A549 (cell line): ENCODE data around the gene SND1. TPM values are rescaled to one million over a fixed set of nuclear protein-coding genes. Genes with fewer than 3 reads are reported as not detected.

ENCODE experiments used
- ATAC-seq, 2 experiments: fragments of 200-7000 bp in 1 of 2; fragments of >200 bp in 1 of 2; cut with Nextera tagmentation in 1 of 2; cut with Tn5 transposase in 1 of 2; 3 replicates each; pipeline versions ENCODE4 v1.8.0 to v1.9.1; 2018 to 2020; ENCODE audit warnings: mild to moderate bottlenecking in 1 of 2, moderate library complexity in 1 of 2
- CTCF ChIA-PET: fragments of 300-600 bp; sonication (Branson Sonifier 250); formaldehyde crosslinking; extraction: SDS; loops from one replicate; lab custom pipeline; 2021; ENCODE audit warnings: antibody characterized with exemption, inconsistent platforms; lab: Yijun Ruan, JAX
- POLR2A ChIA-PET: fragments of 350-600 bp; formaldehyde crosslinking; extraction: SDS; loops from one replicate; lab custom pipeline; 2021; ENCODE audit warnings: antibody characterized with exemption, inconsistent platforms; lab: Yijun Ruan, JAX
- DNase-seq, 2 experiments: peaks; one replicate each; pipeline versions ENCODE4 v3.0.0 to v3.0.0-alpha.2; 2011 to 2016; ENCODE audit warnings: low read depth in 1 of 2, low spot score in 1 of 2
- FAIRE-seq: peaks from 2 replicates; lab custom pipeline; 2011; peaks lifted over from hg19 to GRCh38; lab: Jason Lieb, UNC
- H3K27ac ChIP-seq, 2 experiments: fragments of >200 bp; sonication (Bioruptor Twin); formaldehyde crosslinking; 3 replicates each; pipeline ENCODE4 v1.5.1; 2016 to 2017
- H3K4me1 ChIP-seq: fragments of >200 bp; sonication (Bioruptor Twin); formaldehyde crosslinking; 3 replicates; pipeline ENCODE4 v1.6.1; 2016
- H3K4me2 ChIP-seq: fragments of >200 bp; sonication (Bioruptor Twin); formaldehyde crosslinking; 3 replicates; pipeline ENCODE4 v1.6.1; 2016
- H3K4me3 ChIP-seq: fragments of >200 bp; sonication (Bioruptor Twin); formaldehyde crosslinking; 3 replicates; pipeline ENCODE4 v1.5.1; 2016
- H3K9me3 ChIP-seq: fragments of >200 bp; sonication (Bioruptor Twin); formaldehyde crosslinking; 3 replicates; pipeline ENCODE4 v1.6.1; 2016
- CHD2 ChIP-seq: fragments of 150-350 bp; IDR thresholded peaks from 2 replicates; pipeline ENCODE4 v1.6.1; 2014; ENCODE audit warnings: low read length; ENCODE audit not compliant: partially characterized antibody
- CHD4 ChIP-seq: fragments of 200-600 bp; sonication (generic); IDR thresholded peaks from 2 replicates; pipeline ENCODE4 v1.6.1; 2016; ENCODE audit warnings: antibody characterized with exemption, mild to moderate bottlenecking, borderline replicate concordance
- CTCF ChIP-seq: fragments of >200 bp; sonication (Bioruptor Twin); formaldehyde crosslinking; IDR thresholded peaks from 3 replicates; pipeline ENCODE4 v1.5.1; 2016
- E2F6 ChIP-seq: IDR thresholded peaks from 2 replicates; pipeline ENCODE4 v1.6.1; 2012; ENCODE audit warnings: low read depth, borderline replicate concordance
- EHF ChIP-seq: fragments of 250-450 bp; sonication (Bioruptor Pico); IDR thresholded peaks from 2 replicates; pipeline ENCODE4 v1.5.0; 2020; ENCODE audit warnings: mild to moderate bottlenecking
- ELK1 ChIP-seq: fragments of 150-350 bp; IDR thresholded peaks from 2 replicates; pipeline ENCODE4 v1.6.1; 2014; ENCODE audit warnings: low read depth, mild to moderate bottlenecking, low read length
- EP300 ChIP-seq, 2 experiments: fragments of >200 bp; sonication (Bioruptor Twin); formaldehyde crosslinking; IDR thresholded peaks; 2 replicates in 1 of 2; 3 replicates in 1 of 2; pipeline ENCODE4 v1.6.1; 2016 to 2017
- HDAC2 ChIP-seq: fragments of 200-600 bp; sonication (generic); IDR thresholded peaks from 2 replicates; pipeline ENCODE4 v1.6.1; 2016
- HMGXB4 ChIP-seq: fragments of 250-450 bp; sonication (Bioruptor Pico); IDR thresholded peaks from 2 replicates; pipeline ENCODE4 v1.5.0; 2021; ENCODE audit warnings: mild to moderate bottlenecking, moderate library complexity, borderline replicate concordance
- HOXB13 ChIP-seq: fragments of 250-450 bp; sonication (Bioruptor Pico); IDR thresholded peaks from 2 replicates; pipeline ENCODE4 v1.5.0; 2020; ENCODE audit warnings: low read depth, mild to moderate bottlenecking, moderate library complexity
- JUNB ChIP-seq: fragments of >200 bp; sonication (Bioruptor Twin); formaldehyde crosslinking; IDR thresholded peaks from 2 replicates; pipeline ENCODE4 v1.6.1; 2016
- KDM1A ChIP-seq: fragments of 200-600 bp; sonication (generic); IDR thresholded peaks from 2 replicates; pipeline ENCODE4 v1.6.1; 2016; ENCODE audit warnings: low read depth, mild to moderate bottlenecking
- KDM5A ChIP-seq: fragments of 200-600 bp; sonication (generic); IDR thresholded peaks from 2 replicates; pipeline ENCODE4 v1.6.1; 2016; ENCODE audit warnings: antibody characterized with exemption, mild to moderate bottlenecking
- MAZ ChIP-seq: fragments of 150-350 bp; IDR thresholded peaks from 2 replicates; pipeline ENCODE4 v1.6.1; 2014; ENCODE audit warnings: antibody characterized with exemption, low read depth, low read length, borderline replicate concordance
- NPAS2 ChIP-seq: fragments of 250-450 bp; sonication (Bioruptor Pico); IDR thresholded peaks from 2 replicates; pipeline ENCODE4 v1.8.0; 2022; ENCODE audit warnings: mild to moderate bottlenecking, moderate library complexity, borderline replicate concordance
- PBX3 ChIP-seq: IDR thresholded peaks from 2 replicates; pipeline ENCODE4 v1.6.1; 2012
- PHF8 ChIP-seq: fragments of 200-600 bp; sonication (generic); IDR thresholded peaks from 2 replicates; pipeline ENCODE4 v1.6.1; 2016; ENCODE audit warnings: low read depth, mild to moderate bottlenecking, antibody characterized with exemption, moderate library complexity, borderline replicate concordance
- POLR2A ChIP-seq: IDR thresholded peaks from 2 replicates; pipeline ENCODE4 v1.6.1; 2012; ENCODE audit warnings: mild to moderate bottlenecking, low read length
- RAD21 ChIP-seq, 2 experiments: fragments of >200 bp in 1 of 2; sonication (Bioruptor Twin) in 1 of 2; formaldehyde crosslinking in 1 of 2; IDR thresholded peaks in 1 of 2; conservative IDR thresholded peaks in 1 of 2; 2 replicates in 1 of 2; 3 replicates in 1 of 2; pipeline ENCODE4 v1.6.1; 2012 to 2018; ENCODE audit warnings: inconsistent platforms in 1 of 2
- RARB ChIP-seq: fragments of 250-450 bp; sonication (Bioruptor Pico); IDR thresholded peaks from 2 replicates; pipeline ENCODE4 v1.8.0; 2021; ENCODE audit warnings: mild to moderate bottlenecking, moderate library complexity
- SREBF2 ChIP-seq: fragments of 450-650 bp; IDR thresholded peaks from 2 replicates; pipeline ENCODE4 v1.6.1; 2014; ENCODE audit warnings: mild to moderate bottlenecking, moderate library complexity
- TFCP2L1 ChIP-seq: fragments of 250-450 bp; sonication (Bioruptor Pico); IDR thresholded peaks from 2 replicates; pipeline ENCODE4 v1.5.0; 2021; ENCODE audit warnings: mild to moderate bottlenecking
- ZNF302 ChIP-seq: fragments of 250-450 bp; sonication (Bioruptor Pico); IDR thresholded peaks from 2 replicates; pipeline ENCODE4 v1.9.0; 2021; ENCODE audit warnings: inconsistent platforms, mild to moderate bottlenecking, moderate library complexity
- ZSCAN20 ChIP-seq: fragments of 250-450 bp; sonication (Bioruptor Pico); IDR thresholded peaks from 2 replicates; pipeline ENCODE4 v1.8.0; 2022; ENCODE audit warnings: mild to moderate bottlenecking, moderate library complexity
- WGBS: methylation state at CpG from one replicate; pipeline ENCODE4 v1.1.6; 2017; ENCODE audit errors: missing lambda C conversion rate; 5-methylcytosine and 5-hydroxymethylcytosine counted together
- polyA plus RNA-seq, 4 experiments: library from polyadenylated mRNA; depleted of rRNA in 3 of 4; stranded (reverse); fragments of >200 nt; fragmentation: RNase III in 1 of 4; extraction: RNeasy Plus Mini Kit Qiagen cat#74134 plus additional on column Dnase treatment in 1 of 4; gene quantifications; 2 replicates in 3 of 4; 3 replicates in 1 of 4; pipeline ENCODE4 v1.2.3, GENCODE V29; 2011 to 2017

SND1 gene
- polyA plus RNA-seq, 2 of the 4 experiments (the other 2 are of a cell fraction) = 102 to 138 TPM

GRCh38 chr7:127770885-127771284 lies 118.9 kb downstream of the SND1 start (continued):
- TF ChIP-seq CTCF = no peak

- no peak for FAIRE-seq
- CTCF ChIA-PET = no interaction called here
- ATAC-seq = no peak
Measured at GRCh38 chr7:127771707-127772106, 119.7 kb downstream of the SND1 start.

GRCh38 chr7:127776776-127777386 lies 124.9 kb downstream of the SND1 start:
- no peak overlapping the region for H3K4me3 ChIP-seq
- TF ChIP-seq CHD4 = no peak
- TF ChIP-seq HOXB13 (CRISPR knock-in tag) = no peak
- no peak for TF ChIP-seq KDM1A
- TF ChIP-seq RAD21 (conservative IDR thresholded peaks at IDR 0.05 in 1 of 2, IDR thresholded peaks at IDR 0.05 in 1 of 2) = no peak
- TF ChIP-seq HMGXB4 = no peak
- TF ChIP-seq TFCP2L1 = no peak
- TF ChIP-seq E2F6 = no peak
- no peak for TF ChIP-seq CHD2
- no peak for TF ChIP-seq ZSCAN20 (CRISPR knock-in tag)
- TF ChIP-seq HDAC2 = no peak
- TF ChIP-seq, all 56 proteins: peak for 0
- POLR2A ChIA-PET = no interaction called here
- Histone ChIP-seq H3K4me1 (no peaks in the 10 kb centered on the region; the same call in 1 of the 3 replicates), H3K4me2 (no peak overlapping the region), H3K27ac (no peak overlapping the region), H3K9me3 (no peaks in the 10 kb centered on the region)
- no peak for DNase-seq
- no peak for ATAC-seq
- 100% methylated on average over 1 of the region's 1 CpG for WGBS
- CTCF ChIA-PET = interaction anchor here (1.4 kb wide), 1 partner anchor 16 kb away, joined by 4 read pairs; no protein-coding TSS in a partner anchor
- FAIRE-seq = no peak

More at GRCh38 chr7:127771707-127772106, 119.7 kb downstream of the SND1 start:
- Histone ChIP-seq H3K27ac (no peak overlapping the region), H3K9me3 (no peaks in the 10 kb centered on the region), H3K4me1 (no peaks in the 10 kb centered on the region), H3K4me2 (no peak overlapping the region), H3K4me3 (no peak overlapping the region)
- POLR2A ChIA-PET = no interaction called here
- no peak for DNase-seq
- no peak for TF ChIP-seq ELK1
- 93% methylated on average over 5 of the region's 5 CpGs for whole genome bisulfite sequencing

GRCh38 chr7:127780489-127780888 lies 128.5 kb downstream of the SND1 start:
- Histone ChIP-seq H3K4me2 (no peak overlapping the region), H3K9me3 (no peaks in the 10 kb centered on the region), H3K4me3 (no peak overlapping the region), H3K27ac (no peak overlapping the region), H3K4me1 (peaks cover 8% of the 10 kb centered on the region)
- ATAC-seq (no peak), DNase-seq (no peak), FAIRE-seq (no peak)
- 91% methylated on average over 1 of the region's 1 CpG for WGBS
- ChIA-PET CTCF (interaction anchor here (1.3 kb wide), 1 partner anchor 12 kb away, joined by 5 read pairs; no protein-coding TSS in a partner anchor), POLR2A (no interaction called here)
- TF ChIP-seq SREBF2 = no peak
- no peak for TF ChIP-seq ZSCAN20 (CRISPR knock-in tag)
- TF ChIP-seq PHF8 = no peak
- TF ChIP-seq HDAC2 = no peak
- no peak for TF ChIP-seq KDM5A
- TF ChIP-seq HMGXB4 = no peak
- TF ChIP-seq EHF (CRISPR knock-in tag) = no peak
- no peak for TF ChIP-seq NPAS2 (CRISPR knock-in tag)
- no peak for TF ChIP-seq JUNB
- no peak for TF ChIP-seq PBX3
- no peak for TF ChIP-seq MAZ
- no peak for TF ChIP-seq POLR2A
- no peak for TF ChIP-seq CHD4
- no peak for TF ChIP-seq ZNF302 (CRISPR knock-in tag)
- TF ChIP-seq EP300 (IDR thresholded peaks at IDR 0.05) = no peak
- TF ChIP-seq RARB = no peak
